ENCODE results near the gene NFIB.

Gene NFIB

GRCh38 chr9:14064940-14065339 is 249.0 kb downstream of the NFIB start:
- Mint-ChIP-seq H3K9me3 (no peaks in the 10 kb centered on the region), H3K27me3 (no peaks in the 10 kb centered on the region), H3K27ac (ENCODE audit: low read depth) (no peak overlapping the region), H3K4me3 (no peak overlapping the region), H3K36me3 (ENCODE audit: insufficient read depth) (no peaks in the 10 kb centered on the region), H3K4me1 (no peaks in the 10 kb centered on the region)
- DNase-seq (ENCODE audit: low spot score in 2 of 2) (no peak), ATAC-seq (replicated peaks; ENCODE audit: extremely low read depth, poor library complexity, severe bottlenecking) (no peak)

GRCh38 chr9:14063756-14064155 is 250.2 kb downstream of the NFIB start:
- Mint-ChIP-seq H3K4me1 (no peaks in the 10 kb centered on the region), H3K9me3 (no peaks in the 10 kb centered on the region), H3K36me3 (ENCODE audit: insufficient read depth) (no peaks in the 10 kb centered on the region), H3K27ac (ENCODE audit: low read depth) (no peak overlapping the region), H3K27me3 (no peaks in the 10 kb centered on the region), H3K4me3 (no peak overlapping the region)
- DNase-seq (ENCODE audit: low spot score in 2 of 2) (no peak), ATAC-seq (replicated peaks; ENCODE audit: extremely low read depth, poor library complexity, severe bottlenecking) (no peak)

GRCh38 chr9:14062586-14063221 is 251.2 kb downstream of the NFIB start:
- Mint-ChIP-seq H3K36me3 (ENCODE audit: insufficient read depth) (no peaks in the 10 kb centered on the region), H3K9me3 (no peaks in the 10 kb centered on the region), H3K27ac (ENCODE audit: low read depth) (no peak overlapping the region), H3K27me3 (no peaks in the 10 kb centered on the region), H3K4me1 (no peaks in the 10 kb centered on the region), H3K4me3 (no peak overlapping the region)
- DNase-seq (ENCODE audit: low spot score in 2 of 2) (no peak), ATAC-seq (replicated peaks; ENCODE audit: extremely low read depth, poor library complexity, severe bottlenecking) (no peak)

GRCh38 chr9:14061936-14062585 is 251.9 kb downstream of the NFIB start:
- no peak overlapping the region for H3K4me3 Mint-ChIP-seq
- no peak for ATAC-seq (replicated peaks; ENCODE audit: extremely low read depth, poor library complexity, severe bottlenecking)
- no peaks in the 10 kb centered on the region for H3K36me3 Mint-ChIP-seq (ENCODE audit: insufficient read depth)
- no peaks in the 10 kb centered on the region for H3K4me1 Mint-ChIP-seq
- no peak overlapping the region for H3K27ac Mint-ChIP-seq (ENCODE audit: low read depth)
- H3K9me3 Mint-ChIP-seq: no peaks in the 10 kb centered on the region
- H3K27me3 Mint-ChIP-seq: no peaks in the 10 kb centered on the region
- no peak for DNase-seq (ENCODE audit: low spot score in 2 of 2)

GRCh38 chr9:14058325-14058688 is 255.6 kb downstream of the NFIB start:
- Mint-ChIP-seq H3K36me3 (ENCODE audit: insufficient read depth) (no peaks in the 10 kb centered on the region), H3K27ac (ENCODE audit: low read depth) (no peak overlapping the region), H3K27me3 (no peaks in the 10 kb centered on the region), H3K4me3 (no peak overlapping the region), H3K9me3 (no peaks in the 10 kb centered on the region), H3K4me1 (no peaks in the 10 kb centered on the region)
- DNase-seq (ENCODE audit: low spot score in 2 of 2): no peak
- no peak for ATAC-seq (replicated peaks; ENCODE audit: extremely low read depth, poor library complexity, severe bottlenecking)

GRCh38 chr9:14057368-14058324 is 256.3 kb downstream of the NFIB start:
- Mint-ChIP-seq H3K4me3 (no peak overlapping the region), H3K9me3 (no peaks in the 10 kb centered on the region), H3K27me3 (no peaks in the 10 kb centered on the region), H3K27ac (ENCODE audit: low read depth) (no peak overlapping the region), H3K4me1 (no peaks in the 10 kb centered on the region), H3K36me3 (ENCODE audit: insufficient read depth) (no peaks in the 10 kb centered on the region)
- DNase-seq (ENCODE audit: low spot score in 2 of 2): no peak
- no peak for ATAC-seq (replicated peaks; ENCODE audit: extremely low read depth, poor library complexity, severe bottlenecking)

- H3K36me3 Mint-ChIP-seq (ENCODE audit: insufficient read depth): no peaks in the 10 kb centered on the region
- DNase-seq (ENCODE audit: low spot score in 2 of 2) (no peak), ATAC-seq (replicated peaks; ENCODE audit: extremely low read depth, poor library complexity, severe bottlenecking) (no peak)
- no peaks in the 10 kb centered on the region for H3K27me3 Mint-ChIP-seq
- H3K4me3 Mint-ChIP-seq: no peak overlapping the region
- no peaks in the 10 kb centered on the region for H3K9me3 Mint-ChIP-seq
- H3K27ac Mint-ChIP-seq (ENCODE audit: low read depth): no peak overlapping the region
- H3K4me1 Mint-ChIP-seq: no peaks in the 10 kb centered on the region
These were observed 257.6 kb downstream of the NFIB start for GRCh38 chr9:14056316-14056861.

GRCh38 chr9:14054096-14054495 is 259.8 kb downstream of the NFIB start:
- H3K4me3 Mint-ChIP-seq: no peak overlapping the region
- H3K27me3 Mint-ChIP-seq: no peaks in the 10 kb centered on the region

GRCh38 chr9:14052359-14052758 is 261.6 kb downstream of the NFIB start:
- Mint-ChIP-seq H3K4me3 (no peak overlapping the region), H3K4me1 (no peaks in the 10 kb centered on the region), H3K36me3 (ENCODE audit: insufficient read depth) (no peaks in the 10 kb centered on the region), H3K27me3 (no peaks in the 10 kb centered on the region), H3K27ac (ENCODE audit: low read depth) (no peak overlapping the region), H3K9me3 (no peaks in the 10 kb centered on the region)
- ATAC-seq (replicated peaks; ENCODE audit: extremely low read depth, poor library complexity, severe bottlenecking) (no peak), DNase-seq (ENCODE audit: low spot score in 2 of 2) (no peak)

More at GRCh38 chr9:14054096-14054495, 259.8 kb downstream of the NFIB start:
- no peak overlapping the region for H3K27ac Mint-ChIP-seq (ENCODE audit: low read depth)
- DNase-seq (ENCODE audit: low spot score in 2 of 2) (no peak), ATAC-seq (replicated peaks; ENCODE audit: extremely low read depth, poor library complexity, severe bottlenecking) (no peak)
- H3K9me3 Mint-ChIP-seq: no peaks in the 10 kb centered on the region
- H3K36me3 Mint-ChIP-seq (ENCODE audit: insufficient read depth): no peaks in the 10 kb centered on the region
- H3K4me1 Mint-ChIP-seq: no peaks in the 10 kb centered on the region

- H3K27ac Mint-ChIP-seq (ENCODE audit: low read depth): no peak overlapping the region
- H3K36me3 Mint-ChIP-seq (ENCODE audit: insufficient read depth): no peaks in the 10 kb centered on the region
- ATAC-seq (replicated peaks; ENCODE audit: extremely low read depth, poor library complexity, severe bottlenecking) (no peak), DNase-seq (ENCODE audit: low spot score in 2 of 2) (no peak)
- no peaks in the 10 kb centered on the region for H3K4me1 Mint-ChIP-seq
- no peak overlapping the region for H3K4me3 Mint-ChIP-seq
- no peaks in the 10 kb centered on the region for H3K27me3 Mint-ChIP-seq
- H3K9me3 Mint-ChIP-seq: no peaks in the 10 kb centered on the region
These were observed 262.5 kb downstream of the NFIB start for GRCh38 chr9:14051419-14051818.

GRCh38 chr9:14043483-14043882 is 270.5 kb downstream of the NFIB start:
- Mint-ChIP-seq H3K36me3 (ENCODE audit: insufficient read depth) (no peaks in the 10 kb centered on the region), H3K27ac (ENCODE audit: low read depth) (no peak overlapping the region), H3K27me3 (no peaks in the 10 kb centered on the region), H3K4me1 (no peaks in the 10 kb centered on the region), H3K9me3 (peaks cover 9% of the 10 kb centered on the region), H3K4me3 (no peak overlapping the region)
- DNase-seq (ENCODE audit: low spot score in 2 of 2) (no peak), ATAC-seq (replicated peaks; ENCODE audit: extremely low read depth, poor library complexity, severe bottlenecking) (no peak)

- DNase-seq (ENCODE audit: low spot score in 2 of 2) (no peak), ATAC-seq (replicated peaks; ENCODE audit: extremely low read depth, poor library complexity, severe bottlenecking) (no peak)
- Mint-ChIP-seq H3K4me3 (no peak overlapping the region), H3K36me3 (ENCODE audit: insufficient read depth) (no peaks in the 10 kb centered on the region), H3K4me1 (no peaks in the 10 kb centered on the region), H3K27me3 (no peaks in the 10 kb centered on the region), H3K27ac (ENCODE audit: low read depth) (no peak overlapping the region), H3K9me3 (peaks cover 14% of the 10 kb centered on the region)
These were observed 276.6 kb downstream of the NFIB start for GRCh38 chr9:14037331-14037730.

All from central memory CD8-positive, alpha-beta T cell (primary cell).